Esophagus squamous epithelium (tissue), 5 donors: ENCODE data around the gene TMEM238. TPM values are rescaled to one million over a fixed set of nuclear protein-coding genes. Genes with fewer than 3 reads are reported as not detected.
A peak's percentile ranks its signal among the peaks of the same experiment; 100 is the strongest.

ENCODE experiments used
- DNase-seq: peaks from one replicate; lab custom pipeline; 2025; lab: John Stamatoyannopoulos, UW
- H3K27ac ChIP-seq, 4 donors: fragments of 200-600 bp; sonication (generic); one replicate each; pipeline ENCODE4 v1.5.1; 2016 to 2019; ENCODE audit warnings: mild to moderate bottlenecking in 1 of 4
- H3K27me3 ChIP-seq, 4 donors: fragments of 200-600 bp; sonication (generic); 1 replicate in 3 of 4; 2 replicates in 1 of 4; pipeline versions ENCODE4 v1.5.1 to v1.6.0; 2017 to 2021; ENCODE audit warnings: antibody characterized with exemption in 1 of 4
- H3K36me3 ChIP-seq, 3 donors: fragments of 200-600 bp; sonication (generic); one replicate each; pipeline ENCODE4 v1.5.1; 2016 to 2019
- H3K4me1 ChIP-seq, 3 donors: fragments of 200-600 bp; sonication (generic); one replicate each; pipeline ENCODE4 v1.5.1; 2017 to 2019
- H3K4me3 ChIP-seq, 4 donors: fragments of 200-600 bp; sonication (generic); 1 replicate in 3 of 4; 2 replicates in 1 of 4; pipeline ENCODE4 v1.5.1; 2016 to 2019; ENCODE audit warnings: mild to moderate bottlenecking in 2 of 4, moderate library complexity in 1 of 4
- H3K9me3 ChIP-seq, 3 donors: fragments of 200-600 bp; sonication (generic); one replicate each; pipeline ENCODE4 v1.5.1; 2016 to 2019
- POLR2A ChIP-seq, 4 donors: fragments of 450-650 bp; IDR thresholded peaks; one replicate each; pipeline ENCODE4 v1.6.1; 2017; ENCODE audit warnings: antibody characterized with exemption in 4 of 4, mild to moderate bottlenecking in 4 of 4, moderate library complexity in 3 of 4
- whole genome bisulfite sequencing, 2 donors: methylation state at CpG; one replicate each; pipeline ENCODE4 v1.1.5; 2018; 5-methylcytosine and 5-hydroxymethylcytosine counted together
- intact Hi-C: fragments of 100-400 bp; cut with DNase I; formaldehyde crosslinking; loops from one replicate; pipeline ENCODE4 v1.15.0; 2022
- total RNA-seq, 4 donors: library from RNA; depleted of rRNA; stranded (reverse); fragments of >200 nt; gene quantifications; one replicate each; pipeline ENCODE4 v1.1.0, GENCODE V29; 2016
- TF ChIP-seq, protein P1 (sequence below), 6 experiments: fragments of 450-650 bp in 4 of 6; fragments of 200-600 bp in 2 of 6; sonication (generic) in 2 of 6; IDR thresholded peaks; one replicate each; pipeline ENCODE4 v1.5.1; 2016 to 2019; ENCODE audit warnings: antibody characterized with exemption in 6 of 6, mild to moderate bottlenecking in 4 of 6, moderate library complexity in 4 of 6
- donor health status: DM: yes; HTN: yes; CAD: no.

TMEM238 gene
- total RNA-seq, 4 donors from 2014 or later = 11.9 to 41.8 (median 27.1) TPM

GRCh38 chr19:55347442-55348009 lies 36.6 kb downstream of the TMEM238 start:
- DNase-seq = no peak
- H3K4me3 ChIP-seq = no peak overlapping the region
- WGBS, 2 donors = 60% methylated on average over 2 of the region's 10 CpGs; no CpG with 5 or more reads in 1 of the 2 donors
- peaks cover 2 to 26% (median 12%) of the 10 kb centered on the region in 4 donors for H3K27me3 ChIP-seq
- peaks cover 0 to 29% (median 3%) of the 10 kb centered on the region in 3 donors for H3K4me1 ChIP-seq
- no peak overlapping the region for H3K27ac ChIP-seq
- no peaks in the 10 kb centered on the region for H3K9me3 ChIP-seq
- no peak for TF ChIP-seq POLR2A (IDR thresholded peaks at IDR 0.05)
- TF ChIP-seq, protein P1, sequence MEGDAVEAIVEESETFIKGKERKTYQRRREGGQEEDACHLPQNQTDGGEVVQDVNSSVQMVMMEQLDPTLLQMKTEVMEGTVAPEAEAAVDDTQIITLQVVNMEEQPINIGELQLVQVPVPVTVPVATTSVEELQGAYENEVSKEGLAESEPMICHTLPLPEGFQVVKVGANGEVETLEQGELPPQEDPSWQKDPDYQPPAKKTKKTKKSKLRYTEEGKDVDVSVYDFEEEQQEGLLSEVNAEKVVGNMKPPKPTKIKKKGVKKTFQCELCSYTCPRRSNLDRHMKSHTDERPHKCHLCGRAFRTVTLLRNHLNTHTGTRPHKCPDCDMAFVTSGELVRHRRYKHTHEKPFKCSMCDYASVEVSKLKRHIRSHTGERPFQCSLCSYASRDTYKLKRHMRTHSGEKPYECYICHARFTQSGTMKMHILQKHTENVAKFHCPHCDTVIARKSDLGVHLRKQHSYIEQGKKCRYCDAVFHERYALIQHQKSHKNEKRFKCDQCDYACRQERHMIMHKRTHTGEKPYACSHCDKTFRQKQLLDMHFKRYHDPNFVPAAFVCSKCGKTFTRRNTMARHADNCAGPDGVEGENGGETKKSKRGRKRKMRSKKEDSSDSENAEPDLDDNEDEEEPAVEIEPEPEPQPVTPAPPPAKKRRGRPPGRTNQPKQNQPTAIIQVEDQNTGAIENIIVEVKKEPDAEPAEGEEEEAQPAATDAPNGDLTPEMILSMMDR (IDR thresholded peaks at IDR 0.05) = no peak
- intact Hi-C loops = no loop called here
- H3K36me3 ChIP-seq = peaks cover under 1 to 36% (median 8%) of the 10 kb centered on the region in 3 donors

GRCh38 chr19:55346725-55347441 lies 37.2 kb downstream of the TMEM238 start:
- peaks cover 0 to 29% (median 3%) of the 10 kb centered on the region in 3 donors for H3K4me1 ChIP-seq
- peaks cover 3 to 43% (median 14%) of the 10 kb centered on the region in 3 donors for H3K36me3 ChIP-seq
- TF ChIP-seq, protein P1 (IDR thresholded peaks at IDR 0.05) = no peak
- H3K27me3 ChIP-seq = peaks cover 0 to 20% (median 6%) of the 10 kb centered on the region in 4 donors
- no peak overlapping the region for H3K27ac ChIP-seq
- WGBS, 2 donors = 56 to 82% methylated on average over 2 to 4 of the region's 41 CpGs
- H3K4me3 ChIP-seq = no peak overlapping the region
- H3K9me3 ChIP-seq = no peaks in the 10 kb centered on the region
- DNase-seq = no peak
- intact Hi-C loops = no loop called here

- no peak for TF ChIP-seq POLR2A (IDR thresholded peaks at IDR 0.05)
- TF ChIP-seq, protein P1 (IDR thresholded peaks at IDR 0.05) = no peak
- Histone ChIP-seq H3K36me3 (peaks cover 3 to 45% (median 14%) of the 10 kb centered on the region in 3 donors), H3K4me1 (peaks cover 7 to 37% (median 10%) of the 10 kb centered on the region in 3 donors), H3K27ac (peak overlapping the region in 1 of 4 donors; percentile 9), H3K9me3 (no peaks in the 10 kb centered on the region), H3K27me3 (peaks cover 0 to 11% (median 0%) of the 10 kb centered on the region in 4 donors), H3K4me3 (no peak overlapping the region)
- intact Hi-C loops = no loop called here
- no peak for DNase-seq
- 77 to 81% methylated on average over 19 to 38 of the region's 43 CpGs for WGBS, 2 donors
These were observed 38.0 kb downstream of the TMEM238 start for GRCh38 chr19:55345818-55346724.

- no peaks in the 10 kb centered on the region for H3K9me3 ChIP-seq
- peaks cover 15 to 45% (median 18%) of the 10 kb centered on the region in 3 donors for H3K4me1 ChIP-seq
- H3K4me3 ChIP-seq = no peak overlapping the region
- H3K27ac ChIP-seq = no peak overlapping the region
- TF ChIP-seq POLR2A (IDR thresholded peaks at IDR 0.05) = no peak
- TF ChIP-seq, protein P1 (IDR thresholded peaks at IDR 0.05) = no peak
- H3K27me3 ChIP-seq = peaks cover 0 to 3% (median 0%) of the 10 kb centered on the region in 4 donors
- 86% methylated on average over 17 to 22 of the region's 22 CpGs for WGBS, 2 donors
- H3K36me3 ChIP-seq = peaks cover 3 to 45% (median 14%) of the 10 kb centered on the region in 3 donors
- intact Hi-C loops = no loop called here
- DNase-seq = no peak
These were observed 38.8 kb downstream of the TMEM238 start for GRCh38 chr19:55345101-55345817.
